IMR-90 (cell line): ENCODE measurements around the gene XIAP. TPM values are rescaled to one million over a fixed set of nuclear protein-coding genes. Genes with fewer than 3 reads are reported as not detected.

Source experiments
- ATAC-seq: fragments of 200-7000 bp; cut with Tn5 transposase; 2 replicates; pipeline ENCODE4 v1.9.1; 2020; ENCODE audit warnings: low read depth, mild to moderate bottlenecking, moderate library complexity
- BruUV-seq: library from RNA; stranded (reverse); fragments of 400-500 nt; replicated peaks from 2 replicates; lab custom pipeline; 2021; lab: Mats Ljungman, UMichigan
- CTCF ChIA-PET: fragments of 300-600 bp; formaldehyde crosslinking; extraction: SDS; loops from one replicate; lab custom pipeline; 2021; ENCODE audit warnings: antibody characterized with exemption; lab: Yijun Ruan, JAX
- POLR2A ChIA-PET: fragments of 300-600 bp; sonication (Branson Sonifier 250); formaldehyde crosslinking; loops from one replicate; lab custom pipeline; 2022; ENCODE audit warnings: antibody characterized with exemption; ENCODE audit not compliant: unreplicated experiment; lab: Charles Lee
- DNase-seq: peaks from one replicate; pipeline ENCODE4 v3.0.0; 2013
- H2AFZ ChIP-seq: replicated peaks from 2 replicates; pipeline ENCODE3; 2013; ENCODE audit warnings: low read length, mild to moderate bottlenecking; ENCODE audit not compliant: poor library complexity
- H2AK5ac ChIP-seq: 2 replicates; pipeline ENCODE4 v1.6.1; 2013; ENCODE audit warnings: low read depth, low read length, inconsistent platforms
- H2AK9ac ChIP-seq: replicated peaks from 2 replicates; pipeline ENCODE3; 2013; ENCODE audit warnings: mild to moderate bottlenecking, low read depth, low read length, moderate library complexity; ENCODE audit not compliant: poor library complexity
- H2BK120ac ChIP-seq: 2 replicates; pipeline ENCODE4 v1.6.1; 2013; ENCODE audit warnings: low read depth, low read length, inconsistent platforms
- H2BK15ac ChIP-seq: 3 replicates; pipeline ENCODE4 v1.6.1; 2013; ENCODE audit warnings: low read depth, low read length, inconsistent platforms
- H2BK20ac ChIP-seq: 2 replicates; pipeline ENCODE4 v1.6.1; 2013; ENCODE audit warnings: low read depth, mild to moderate bottlenecking, inconsistent platforms, low read length, moderate library complexity
- H2BK5ac ChIP-seq: 2 replicates; pipeline ENCODE4 v1.6.1; 2013; ENCODE audit warnings: mild to moderate bottlenecking, low read depth, low read length, inconsistent platforms; ENCODE audit not compliant: poor library complexity, severe bottlenecking
- H3K14ac ChIP-seq: replicated peaks from 2 replicates; pipeline ENCODE4 v1.6.1; 2013; ENCODE audit warnings: low read depth, low read length, inconsistent platforms
- H3K18ac ChIP-seq: 2 replicates; pipeline ENCODE4 v1.6.1; 2013; ENCODE audit warnings: low read depth, low read length, control low read depth
- H3K23ac ChIP-seq: 2 replicates; pipeline ENCODE4 v1.6.1; 2013; ENCODE audit warnings: low read depth, low read length, inconsistent platforms
- H3K27ac ChIP-seq: 2 replicates; pipeline ENCODE4 v1.5.1; 2013; ENCODE audit warnings: mild to moderate bottlenecking, control low read depth, low read length; ENCODE audit not compliant: insufficient read depth
- H3K27me3 ChIP-seq: 2 replicates; pipeline ENCODE4 v1.6.1; 2013; ENCODE audit warnings: low read length; ENCODE audit not compliant: control insufficient read depth, insufficient read depth
- H3K36me3 ChIP-seq: 2 replicates; pipeline ENCODE4 v1.6.1; 2013; ENCODE audit warnings: low read length, mixed read lengths; ENCODE audit not compliant: control insufficient read depth, insufficient read depth
- H3K4ac ChIP-seq: 2 replicates; pipeline ENCODE4 v1.6.1; 2013; ENCODE audit warnings: low read depth, low read length, inconsistent platforms
- H3K4me1 ChIP-seq: 2 replicates; pipeline ENCODE4 v1.6.1; 2013; ENCODE audit warnings: low read length, mixed read lengths; ENCODE audit not compliant: control insufficient read depth, insufficient read depth
- H3K4me2 ChIP-seq: 2 replicates; pipeline ENCODE4 v1.6.1; 2013; ENCODE audit warnings: low read depth, mild to moderate bottlenecking, control low read depth, low read length, moderate library complexity
- H3K4me3 ChIP-seq: 2 replicates; pipeline ENCODE4 v1.5.1; 2013; ENCODE audit warnings: low read depth, mild to moderate bottlenecking, control low read depth, low read length, moderate library complexity; ENCODE audit not compliant: insufficient read depth
- H3K56ac ChIP-seq: 2 replicates; pipeline ENCODE4 v1.6.1; 2013; ENCODE audit warnings: low read length, inconsistent platforms; ENCODE audit not compliant: insufficient read depth; ENCODE audit errors: extremely low read depth
- H3K79me1 ChIP-seq, 2 experiments: 2 replicates each; pipeline ENCODE4 v1.6.1; 2013; ENCODE audit warnings: low read length in 2 of 2, inconsistent platforms in 1 of 2, low read depth in 1 of 2
- H3K9ac ChIP-seq: 2 replicates; pipeline ENCODE4 v1.6.1; 2013; ENCODE audit warnings: low read depth, low read length, control low read depth
- H3K9me1 ChIP-seq: 2 replicates; pipeline ENCODE4 v1.6.1; 2013; ENCODE audit warnings: low read length, inconsistent platforms; ENCODE audit not compliant: insufficient read depth
- H3K9me3 ChIP-seq: 2 replicates; pipeline ENCODE4 v1.6.1; 2013; ENCODE audit warnings: low read length; ENCODE audit not compliant: control insufficient read depth, insufficient read depth
- H4K20me1 ChIP-seq: 2 replicates; pipeline ENCODE4 v1.6.1; 2013; ENCODE audit warnings: low read length, inconsistent platforms; ENCODE audit not compliant: insufficient read depth
- H4K5ac ChIP-seq: 2 replicates; pipeline ENCODE4 v1.6.1; 2013; ENCODE audit warnings: mild to moderate bottlenecking, low read depth, low read length, control low read depth
- H4K8ac ChIP-seq, 2 experiments: 2 replicates each; pipeline ENCODE4 v1.6.1; 2013; ENCODE audit warnings: low read depth in 2 of 2, low read length in 2 of 2, control low read depth in 1 of 2, inconsistent platforms in 1 of 2
- H4K91ac ChIP-seq: 2 replicates; pipeline ENCODE4 v1.6.1; 2013; ENCODE audit warnings: low read depth, low read length, inconsistent platforms; ENCODE audit not compliant: insufficient read depth
- CHD1 ChIP-seq: IDR thresholded peaks from 2 replicates; pipeline ENCODE4 v1.6.1; 2012; ENCODE audit warnings: low read depth, low read length, improper control_type of control experiment
- ELK1 ChIP-seq: fragments of 150-350 bp; IDR thresholded peaks from 2 replicates; pipeline ENCODE4 v1.6.1; 2016; ENCODE audit warnings: low read depth, mild to moderate bottlenecking, low read length, moderate library complexity, borderline replicate concordance
- FOS ChIP-seq: fragments of 150-350 bp; IDR thresholded peaks from 2 replicates; pipeline ENCODE4 v1.6.1; 2016; ENCODE audit warnings: low read depth, low read length
- MAFK ChIP-seq: IDR thresholded peaks from 2 replicates; pipeline ENCODE4 v1.6.1; 2012; ENCODE audit warnings: low read depth, low read length, improper control_type of control experiment
- MAZ ChIP-seq: IDR thresholded peaks from 2 replicates; pipeline ENCODE4 v1.6.1; 2012; ENCODE audit warnings: low read depth, mild to moderate bottlenecking, low read length, improper control_type of control experiment, moderate library complexity, borderline replicate concordance
- MXI1 ChIP-seq: IDR thresholded peaks from 2 replicates; pipeline ENCODE4 v1.6.1; 2012; ENCODE audit warnings: low read depth, mild to moderate bottlenecking, low read length, moderate library complexity, borderline replicate concordance
- POLR2A ChIP-seq: IDR thresholded peaks from 2 replicates; pipeline ENCODE4 v1.6.1; 2012; ENCODE audit warnings: mild to moderate bottlenecking, low read depth, low read length
- RFX5 ChIP-seq: IDR thresholded peaks from 2 replicates; pipeline ENCODE4 v1.8.0; 2012; ENCODE audit warnings: low read depth, mild to moderate bottlenecking, low read length, moderate library complexity
- SMC3 ChIP-seq: fragments of 150-350 bp; IDR thresholded peaks from 2 replicates; pipeline ENCODE4 v1.6.1; 2016; ENCODE audit warnings: low read depth, mild to moderate bottlenecking, antibody characterized with exemption, low read length, moderate library complexity
- WGBS, 2 experiments: methylation state at CpG; one replicate each; pipeline versions ENCODE4 v1.1.5 to v1.1.7; 2013; ENCODE audit warnings: missing lambda C conversion rate in 2 of 2; ENCODE audit not compliant: insufficient read length in 1 of 2; ENCODE audit errors: extremely low coverage in 2 of 2; 5-methylcytosine and 5-hydroxymethylcytosine counted together
- dilution Hi-C: fragments of 300-500 bp; cut with HindIII; formaldehyde crosslinking; loops from one replicate; pipeline ENCODE4 v1.14.3; 2018; ENCODE audit warnings: low sequenced_read_pairs; ENCODE audit not compliant: unreplicated experiment
- in situ Hi-C: fragments of 300-500 bp; cut with MboI; formaldehyde crosslinking; loops from 3 replicates; pipeline ENCODE4 v1.14.3; 2019; ENCODE audit warnings: low sequenced_read_pairs, inconsistent platforms, mixed read lengths
- intact Hi-C: fragments of 100-400 bp; cut with micrococcal nuclease; formaldehyde crosslinking; loops from 2 replicates; pipeline ENCODE4 v1.10.0; 2022
- polyA plus RNA-seq, 3 experiments: library from polyadenylated mRNA; depleted of rRNA; stranded (reverse); fragments of >200 nt; gene quantifications; 2 replicates each; pipeline ENCODE4 v1.2.3, GENCODE V29; 2012; ENCODE audit warnings: low replicate concordance in 1 of 3
- total RNA-seq: library from RNA; depleted of rRNA; stranded (reverse); fragments of >200 nt; gene quantifications from 2 replicates; pipeline ENCODE4 v1.2.3, GENCODE V29; 2012
- TF ChIP-seq, protein P1 (sequence below): fragments of 150-350 bp; IDR thresholded peaks from 2 replicates; pipeline ENCODE4 v1.6.1; 2017; ENCODE audit warnings: mild to moderate bottlenecking, antibody characterized with exemption, low read length, low read depth
- TF ChIP-seq, protein P2 (sequence below): conservative IDR thresholded peaks from 2 replicates; pipeline ENCODE4 v1.5.1; 2012; ENCODE audit warnings: mild to moderate bottlenecking, low read depth, low read length, improper control_type of control experiment

Gene XIAP
- total and polyA plus RNA-seq, 2 of the 4 experiments (the other 2 are of a cell fraction): 8.1 to 17.4 TPM

DNA sequence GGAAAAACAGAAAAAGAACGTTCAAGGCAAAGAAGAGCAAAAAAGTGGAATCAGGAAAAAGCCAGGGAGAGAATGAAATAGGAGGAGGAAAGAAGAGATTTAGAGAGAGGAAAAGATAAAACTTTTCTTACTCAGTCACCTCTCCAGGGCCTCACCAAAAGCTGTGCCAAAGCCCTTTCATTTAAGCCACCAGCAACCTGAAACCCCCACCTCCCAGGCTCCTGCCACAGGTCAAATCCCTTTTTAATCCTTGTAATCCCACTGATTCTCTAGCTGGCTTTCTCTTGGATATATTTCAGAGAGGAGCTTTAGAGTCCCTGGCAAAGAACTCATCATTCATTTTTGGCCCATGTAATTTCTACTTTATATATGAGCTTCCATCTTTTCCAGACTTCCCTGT lies 25.7 kb upstream of the XIAP start:
- Histone ChIP-seq H2AFZ (no peak overlapping the region), H3K4ac (no peak overlapping the region), H4K5ac (no peak overlapping the region), H4K20me1 (no peaks in the 10 kb centered on the region), H3K56ac (no peak overlapping the region), H2AK9ac (no peak overlapping the region), H3K4me2 (no peak overlapping the region), H3K9me1 (no peaks in the 10 kb centered on the region), H3K9me3 (no peaks in the 10 kb centered on the region), H3K27me3 (no peaks in the 10 kb centered on the region), H3K4me3 (no peak overlapping the region), H3K9ac (no peak overlapping the region), H3K18ac (no peak overlapping the region), H2BK120ac (no peak overlapping the region), H2BK20ac (no peak overlapping the region), H2AK5ac (no peak overlapping the region), H4K8ac (no peak overlapping the region), H2BK5ac (no peak overlapping the region), H3K14ac (no peak overlapping the region), H3K23ac (no peak overlapping the region), H2BK15ac (no peak overlapping the region), H3K27ac (no peak overlapping the region), H4K91ac (no peak overlapping the region), H3K36me3 (no peaks in the 10 kb centered on the region), H3K79me1 (no peaks in the 10 kb centered on the region), H3K4me1 (no peaks in the 10 kb centered on the region)
- in situ Hi-C loops (no loop called here), dilution Hi-C loops (no loop called here), intact Hi-C loops (no loop called here)
- POLR2A ChIA-PET: interaction anchor here (0.6 kb wide), 1 partner anchor 56 kb away, joined by 3 read pairs; no protein-coding TSS in a partner anchor
- TF ChIP-seq MXI1 (no peak), FOS (no peak), MAZ (no peak), SMC3 (no peak), ELK1 (no peak), CHD1 (no peak), POLR2A (no peak), MAFK (no peak), RFX5 (no peak)
- TF ChIP-seq, protein P1, sequence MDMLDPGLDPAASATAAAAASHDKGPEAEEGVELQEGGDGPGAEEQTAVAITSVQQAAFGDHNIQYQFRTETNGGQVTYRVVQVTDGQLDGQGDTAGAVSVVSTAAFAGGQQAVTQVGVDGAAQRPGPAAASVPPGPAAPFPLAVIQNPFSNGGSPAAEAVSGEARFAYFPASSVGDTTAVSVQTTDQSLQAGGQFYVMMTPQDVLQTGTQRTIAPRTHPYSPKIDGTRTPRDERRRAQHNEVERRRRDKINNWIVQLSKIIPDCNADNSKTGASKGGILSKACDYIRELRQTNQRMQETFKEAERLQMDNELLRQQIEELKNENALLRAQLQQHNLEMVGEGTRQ: no peak
- TF ChIP-seq, protein P2, sequence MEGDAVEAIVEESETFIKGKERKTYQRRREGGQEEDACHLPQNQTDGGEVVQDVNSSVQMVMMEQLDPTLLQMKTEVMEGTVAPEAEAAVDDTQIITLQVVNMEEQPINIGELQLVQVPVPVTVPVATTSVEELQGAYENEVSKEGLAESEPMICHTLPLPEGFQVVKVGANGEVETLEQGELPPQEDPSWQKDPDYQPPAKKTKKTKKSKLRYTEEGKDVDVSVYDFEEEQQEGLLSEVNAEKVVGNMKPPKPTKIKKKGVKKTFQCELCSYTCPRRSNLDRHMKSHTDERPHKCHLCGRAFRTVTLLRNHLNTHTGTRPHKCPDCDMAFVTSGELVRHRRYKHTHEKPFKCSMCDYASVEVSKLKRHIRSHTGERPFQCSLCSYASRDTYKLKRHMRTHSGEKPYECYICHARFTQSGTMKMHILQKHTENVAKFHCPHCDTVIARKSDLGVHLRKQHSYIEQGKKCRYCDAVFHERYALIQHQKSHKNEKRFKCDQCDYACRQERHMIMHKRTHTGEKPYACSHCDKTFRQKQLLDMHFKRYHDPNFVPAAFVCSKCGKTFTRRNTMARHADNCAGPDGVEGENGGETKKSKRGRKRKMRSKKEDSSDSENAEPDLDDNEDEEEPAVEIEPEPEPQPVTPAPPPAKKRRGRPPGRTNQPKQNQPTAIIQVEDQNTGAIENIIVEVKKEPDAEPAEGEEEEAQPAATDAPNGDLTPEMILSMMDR: no peak
- no peak for ATAC-seq
- WGBS, 2 experiments: no CpG with 5 or more reads among the region's 1 CpG
- no peak for DNase-seq
- CTCF ChIA-PET: interaction anchor here (1.6 kb wide), 2 partner anchors 10 to 196 kb away, joined by 3 to 6 read pairs; no protein-coding TSS in a partner anchor
- BruUV-seq: no TSS peak
